HepG2 (cell line): Measurements from ENCODE around the gene ABCB9. TPM values are rescaled to one million over a fixed set of nuclear protein-coding genes. Genes with fewer than 3 reads are reported as not detected.

ENCODE experiments used
- ATAC-seq: fragments of 200-7000 bp; cut with Tn5 transposase; 3 replicates; pipeline ENCODE4 v1.9.1; 2020; ENCODE audit warnings: mild to moderate bottlenecking, moderate library complexity
- BruUV-seq: library from RNA; stranded (reverse); fragments of 400-500 nt; replicated peaks from 2 replicates; lab custom pipeline; 2021; lab: Mats Ljungman, UMichigan
- CTCF ChIA-PET: fragments of 300-600 bp; formaldehyde crosslinking; extraction: SDS; loops from one replicate; lab custom pipeline; 2021; ENCODE audit warnings: low total read pairs, inconsistent platforms, low intra/inter-chr PET ratio; lab: Yijun Ruan, JAX
- POLR2A ChIA-PET: fragments of 350-600 bp; sonication (Branson Sonifier 250); formaldehyde crosslinking; loops from one replicate; lab custom pipeline; 2020; ENCODE audit warnings: antibody characterized with exemption, inconsistent platforms; lab: Yijun Ruan, JAX
- DNase-seq: peaks from one replicate; pipeline ENCODE4 v3.0.0-alpha.2; 2015; ENCODE audit warnings: low spot score
- FAIRE-seq: peaks from 3 replicates; lab custom pipeline; 2011; peaks lifted over from hg19 to GRCh38; lab: Jason Lieb, UNC
- H2AFZ ChIP-seq: one replicate; pipeline ENCODE4 v1.6.1; 2011; ENCODE audit warnings: low read length, inconsistent platforms
- H3K27ac ChIP-seq: fragments of 300-600 bp; 3 replicates; pipeline ENCODE4 v1.8.0; 2011; ENCODE audit warnings: mixed run types, mild to moderate bottlenecking, mixed read lengths, low read length, inconsistent platforms; ENCODE audit not compliant: insufficient read depth; ENCODE audit errors: extremely low read length
- H3K27me3 ChIP-seq, 2 experiments: fragments of 200-600 bp in 1 of 2; 2 replicates in 1 of 2; 3 replicates in 1 of 2; pipeline versions ENCODE4 v1.6.0 to v1.8.0; 2011; ENCODE audit warnings: low read length in 2 of 2, mild to moderate bottlenecking in 2 of 2, moderate library complexity in 2 of 2, inconsistent platforms in 1 of 2; ENCODE audit not compliant: insufficient read depth in 2 of 2, control insufficient read depth in 1 of 2
- H3K36me3 ChIP-seq, 2 experiments: fragments of 200-600 bp in 1 of 2; replicated peaks in 1 of 2; 2 replicates in 1 of 2; 3 replicates in 1 of 2; pipeline versions ENCODE4 v1.5.1 to v1.8.0; 2011; ENCODE audit warnings: low read length in 2 of 2, inconsistent platforms in 1 of 2; ENCODE audit not compliant: insufficient read depth in 2 of 2, control insufficient read depth in 1 of 2
- H3K4me1 ChIP-seq: 2 replicates; pipeline ENCODE4 v1.5.1; 2012; ENCODE audit warnings: low read length, inconsistent platforms; ENCODE audit not compliant: insufficient read depth
- H3K4me2 ChIP-seq: 2 replicates; pipeline ENCODE4 v1.6.0; 2011; ENCODE audit warnings: low read depth, low read length, inconsistent platforms
- H3K4me3 ChIP-seq, 3 experiments: fragments of 200-600 bp in 1 of 3; sonication (generic), shearing (Covaris generic) in 1 of 3; replicated peaks in 1 of 3; 2 replicates each; pipeline ENCODE4 v1.5.1; 2011 to 2016; ENCODE audit warnings: low read length in 3 of 3, inconsistent platforms in 2 of 3, low read depth in 2 of 3, mild to moderate bottlenecking in 2 of 3, control low read depth in 1 of 3, mixed read lengths in 1 of 3; ENCODE audit not compliant: insufficient read depth in 1 of 3
- H3K79me2 ChIP-seq: one replicate; pipeline ENCODE4 v1.6.1; 2011; ENCODE audit warnings: low read length, inconsistent platforms; ENCODE audit not compliant: insufficient read depth
- H3K9ac ChIP-seq: 2 replicates; pipeline ENCODE4 v1.6.0; 2011; ENCODE audit warnings: mild to moderate bottlenecking, low read depth, low read length, inconsistent platforms; ENCODE audit not compliant: insufficient read depth
- H3K9me3 ChIP-seq: 2 replicates; pipeline ENCODE4 v1.5.1; 2012; ENCODE audit warnings: mild to moderate bottlenecking, low read length
- H4K20me1 ChIP-seq: 2 replicates; pipeline ENCODE4 v1.6.0; 2011; ENCODE audit warnings: inconsistent platforms, mild to moderate bottlenecking, low read length, moderate library complexity; ENCODE audit not compliant: insufficient read depth
- AGO2 ChIP-seq: fragments of 200-400 bp; formaldehyde crosslinking; optimal IDR thresholded peaks from 2 replicates; pipeline ENCODE3; 2017; ENCODE audit warnings: mild to moderate bottlenecking, low read depth, low read length, moderate library complexity
- NFYC ChIP-seq: IDR thresholded peaks from 2 replicates; pipeline ENCODE4 v1.6.1; 2016; ENCODE audit warnings: missing genetic modification reagents, missing compliant biosample characterization
- RAD51 ChIP-seq: fragments of 450-650 bp; IDR thresholded peaks from 2 replicates; pipeline ENCODE4 v1.6.1; 2016; ENCODE audit warnings: borderline replicate concordance
- SMYD3 ChIP-seq: sonication (generic); formaldehyde crosslinking; IDR thresholded peaks from 2 replicates; pipeline ENCODE4 v1.8.1; 2023; ENCODE audit warnings: mild to moderate bottlenecking, missing genetic modification reagents
- TBP ChIP-seq: sonication (generic); formaldehyde crosslinking; IDR thresholded peaks from 2 replicates; pipeline ENCODE4 v1.5.0; 2020; ENCODE audit warnings: missing genetic modification reagents
- ZFP90 ChIP-seq: sonication (generic); formaldehyde crosslinking; IDR thresholded peaks from 2 replicates; pipeline ENCODE4 v1.8.0; 2022; ENCODE audit warnings: missing genetic modification reagents, mild to moderate bottlenecking, inconsistent platforms, borderline replicate concordance
- ZFX ChIP-seq: sonication (generic); formaldehyde crosslinking; IDR thresholded peaks from 2 replicates; pipeline ENCODE4 v1.4.0; 2020; ENCODE audit warnings: mild to moderate bottlenecking, low read depth, missing genetic modification reagents, moderate library complexity
- ZNF18 ChIP-seq: sonication (generic); formaldehyde crosslinking; IDR thresholded peaks from 2 replicates; pipeline ENCODE4 v1.8.0; 2022; ENCODE audit warnings: mild to moderate bottlenecking, missing genetic modification reagents; ENCODE audit not compliant: insufficient replicate concordance
- ZNF367 ChIP-seq: sonication (generic); formaldehyde crosslinking; IDR thresholded peaks from 2 replicates; pipeline ENCODE4 v1.4.0; 2020; ENCODE audit warnings: missing genetic modification reagents, borderline replicate concordance
- WGBS: methylation state at CpG from one replicate; pipeline ENCODE4 v1.1.6; 2017; ENCODE audit warnings: low lambda C conversion rate; 5-methylcytosine and 5-hydroxymethylcytosine counted together
- in situ Hi-C: cut with HindIII; loops from 2 replicates; pipeline ENCODE4 v1.10.0; 2017; ENCODE audit warnings: low pct_unique_long_range_greater_than_20kb; ENCODE audit not compliant: extremely low pct_ligation_motif_present
- intact Hi-C: fragments of 100-400 bp; cut with micrococcal nuclease; formaldehyde crosslinking; loops from one replicate; pipeline ENCODE4 v1.10.0; 2022; ENCODE audit not compliant: unreplicated experiment
- polyA plus RNA-seq, 8 experiments: library from polyadenylated mRNA; depleted of rRNA in 3 of 8; stranded (reverse) in 7 of 8; unstranded in 1 of 8; fragments of >200 nt; fragmentation: Illumina TruSeq in 4 of 8; extraction: Trizol in 4 of 8; gene quantifications; 2 replicates each; pipeline versions ENCODE4 v1.2.1 to v1.2.3, GENCODE V29; 2011 to 2016; ENCODE audit warnings: low read depth in 4 of 8, missing spikeins in 1 of 8, mixed read lengths in 1 of 8; ENCODE audit not compliant: insufficient read depth in 1 of 8
- total RNA-seq, 5 experiments: library from RNA; depleted of rRNA; stranded (reverse); fragments of >200 nt; fragmentation: Illumina TruSeq; extraction: Trizol; gene quantifications; 2 replicates each; pipeline ENCODE4 v1.2.3, GENCODE V29; 2016; ENCODE audit warnings: low read depth in 1 of 5
- TF ChIP-seq, protein P1 (sequence below): sonication (generic); formaldehyde crosslinking; IDR thresholded peaks from 2 replicates; pipeline ENCODE4 v1.5.0; 2020; ENCODE audit warnings: missing genetic modification reagents, mild to moderate bottlenecking, borderline replicate concordance

ABCB9 gene
- total and polyA plus RNA-seq, 2 of the 13 experiments (the other 11 are each of a cell fraction or from before 2014, with no cell fraction given) = 5.1 to 6.0 TPM

DNA sequence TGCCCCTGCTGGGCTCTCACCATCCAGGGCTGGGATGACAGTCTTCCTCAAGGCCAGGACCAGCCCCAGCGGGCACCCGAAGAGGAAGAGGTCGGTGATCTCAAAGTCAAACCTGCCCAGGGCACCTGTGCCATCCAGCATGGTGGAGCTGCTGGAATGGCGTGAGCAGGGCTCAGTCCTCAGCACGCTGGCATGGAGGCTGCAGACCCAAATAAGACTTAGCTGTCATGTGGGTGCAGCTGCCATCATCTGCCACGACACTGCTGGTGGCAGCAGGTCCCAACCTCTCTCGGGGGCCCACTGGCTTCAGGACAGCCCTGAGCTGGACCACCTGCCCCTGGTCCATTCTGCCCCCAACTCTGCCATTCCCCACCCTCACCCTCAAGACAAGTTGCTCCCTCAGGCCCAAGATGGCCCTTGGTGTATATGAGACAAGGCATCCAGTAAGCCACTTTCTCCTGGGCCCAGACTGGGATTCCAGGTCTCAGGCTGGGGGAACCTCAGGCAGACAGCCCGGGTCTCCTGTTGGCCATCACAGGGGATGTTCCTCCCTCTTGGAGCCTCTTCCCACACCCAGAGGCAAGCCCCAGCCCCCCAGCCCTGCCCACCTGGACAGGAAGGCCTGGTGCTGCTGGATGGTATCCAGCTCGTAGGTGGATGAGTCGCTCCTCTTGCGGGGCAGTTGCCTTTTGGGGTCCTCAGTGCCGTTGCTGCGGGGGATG, 28.7 kb upstream of the ABCB9 start:
- POLR2A ChIA-PET = no interaction called here
- Histone ChIP-seq H3K9ac (no peak overlapping the region), H3K4me3 (no peak overlapping the region), H4K20me1 (no peaks in the 10 kb centered on the region), H3K27me3 (no peaks in the 10 kb centered on the region), H3K9me3 (no peaks in the 10 kb centered on the region), H3K79me2 (no peaks in the 10 kb centered on the region), H3K4me2 (no peak overlapping the region), H2AFZ (no peak overlapping the region)
- in situ Hi-C loops (no loop called here), intact Hi-C loops (no loop called here)
- WGBS = 97% methylated on average over 6 of the region's 13 CpGs
- CTCF ChIA-PET = no interaction called here
- ATAC-seq = no peak
- no peak for DNase-seq
- no peak for FAIRE-seq
- TF ChIP-seq ZNF367 (no peak), ZFP90 (CRISPR knock-in tag) (no peak), AGO2 (peak; percentile 21)
- TF ChIP-seq, all 625 proteins: peak for 1
- no peak overlapping the region for H3K27ac ChIP-seq
- peaks cover 12% of the 10 kb centered on the region for H3K4me1 ChIP-seq
- no peaks in the 10 kb centered on the region for H3K36me3 ChIP-seq
- BruUV-seq = no TSS peak

DNA sequence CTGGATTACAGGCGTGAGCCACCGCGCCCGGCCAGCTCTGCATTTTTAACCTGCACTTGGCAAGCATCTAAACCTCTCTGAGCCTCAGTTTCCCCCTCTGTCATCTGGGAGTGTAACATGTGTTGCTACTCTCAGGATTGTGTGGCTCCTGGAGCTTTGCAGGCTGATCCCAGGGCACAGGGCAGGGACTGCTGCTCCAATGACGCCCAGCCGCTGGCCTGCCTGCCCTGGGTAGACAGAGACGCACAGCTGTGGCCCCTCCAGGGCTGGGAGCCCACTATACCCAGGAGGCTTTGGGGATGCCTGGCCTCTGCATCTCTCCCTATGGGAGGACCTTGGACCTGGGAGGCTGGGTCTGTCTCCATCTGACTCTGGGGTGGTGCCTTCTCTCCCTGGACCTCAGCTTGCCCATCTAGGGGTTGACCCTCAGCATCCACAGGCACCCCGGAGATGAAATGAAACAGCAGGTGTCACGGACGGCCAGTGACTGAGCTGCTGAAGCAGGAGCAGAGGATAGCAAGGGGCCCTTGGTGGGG, 27.9 kb upstream of the ABCB9 start:
- ATAC-seq (no peak), FAIRE-seq (no peak)
- BruUV-seq = no TSS peak
- H3K9ac ChIP-seq = no peak overlapping the region
- no peak overlapping the region for H3K27ac ChIP-seq
- no peak overlapping the region for H2AFZ ChIP-seq
- TF ChIP-seq ZFX (CRISPR knock-in tag) (no peak), SMYD3 (CRISPR knock-in tag) (no peak), ZNF18 (CRISPR knock-in tag) (no peak), TBP (CRISPR knock-in tag) (no peak), ZFP90 (CRISPR knock-in tag) (no peak), RAD51 (no peak), NFYC (CRISPR knock-in tag) (no peak)
- TF ChIP-seq, protein P1, sequence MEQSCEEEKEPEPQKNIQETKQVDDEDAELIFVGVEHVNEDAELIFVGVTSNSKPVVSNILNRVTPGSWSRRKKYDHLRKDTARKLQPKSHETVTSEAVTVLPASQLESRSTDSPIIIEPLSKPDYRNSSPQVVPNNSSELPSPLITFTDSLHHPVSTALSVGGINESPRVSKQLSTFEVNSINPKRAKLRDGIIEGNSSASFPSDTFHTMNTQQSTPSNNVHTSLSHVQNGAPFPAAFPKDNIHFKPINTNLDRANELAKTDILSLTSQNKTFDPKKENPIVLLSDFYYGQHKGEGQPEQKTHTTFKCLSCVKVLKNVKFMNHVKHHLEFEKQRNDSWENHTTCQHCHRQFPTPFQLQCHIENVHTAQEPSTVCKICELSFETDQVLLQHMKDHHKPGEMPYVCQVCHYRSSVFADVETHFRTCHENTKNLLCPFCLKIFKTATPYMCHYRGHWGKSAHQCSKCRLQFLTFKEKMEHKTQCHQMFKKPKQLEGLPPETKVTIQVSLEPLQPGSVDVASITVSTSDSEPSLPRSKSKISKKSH (CRISPR knock-in tag) = no peak
- TF ChIP-seq, all 625 proteins: peak for 0
- H3K4me2 ChIP-seq = no peak overlapping the region
- no peaks in the 10 kb centered on the region for H3K9me3 ChIP-seq
- H3K4me1 ChIP-seq = peaks cover 12% of the 10 kb centered on the region
- H3K36me3 ChIP-seq = no peaks in the 10 kb centered on the region
- H4K20me1 ChIP-seq = no peaks in the 10 kb centered on the region
- in situ Hi-C loops (no loop called here), intact Hi-C loops (no loop called here)
- 100% methylated on average over 8 of the region's 10 CpGs for WGBS
- H3K4me3 ChIP-seq = no peak overlapping the region
- ChIA-PET POLR2A (no interaction called here), CTCF (no interaction called here)
- H3K79me2 ChIP-seq = no peaks in the 10 kb centered on the region
- no peak for DNase-seq
- H3K27me3 ChIP-seq = no peaks in the 10 kb centered on the region
